RPMI7951 (cell line): Measurements from ENCODE around the gene TEX35. TPM values are rescaled to one million over a fixed set of nuclear protein-coding genes. Genes with fewer than 3 reads are reported as not detected.
"Not testable (repeated sequence)": the region's sequence is repeated elsewhere in the genome, so short reads cannot be mapped to it uniquely, and the experiment has no call there.

Source experiments
- DNase-seq: peaks from one replicate; pipeline ENCODE4 v3.0.0-alpha.2; 2012; ENCODE audit warnings: low read depth
- total RNA-seq: library from RNA; depleted of rRNA; stranded (reverse); fragments of >200 nt; shearing (Covaris generic); gene quantifications from 2 replicates; pipeline ENCODE4 v1.2.3, GENCODE V29; 2014

The TEX35 gene
- total RNA-seq, 1 experiment from 2014 or later, result not detected

DNA sequence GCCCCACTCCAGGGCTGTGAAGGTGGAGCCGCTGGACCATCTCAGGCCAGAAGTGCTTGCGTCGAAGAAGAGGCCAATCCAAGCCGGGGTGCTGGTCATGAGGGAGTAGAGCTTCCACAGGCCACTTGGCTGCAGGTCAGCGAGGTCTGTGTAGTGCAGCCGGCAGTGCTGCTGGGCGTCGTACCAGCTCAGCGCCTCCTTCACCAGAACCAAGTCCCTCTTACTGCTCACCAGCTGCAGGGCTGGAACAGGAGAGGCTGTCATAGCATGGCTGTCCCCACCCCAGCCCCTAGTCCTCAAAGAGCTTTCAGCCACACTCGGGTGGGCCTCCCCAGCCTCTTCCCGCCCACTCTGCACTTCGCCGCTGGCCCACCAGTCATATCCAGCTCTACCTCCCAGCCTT, 18.3 kb upstream of the TEX35 start:
- DNase-seq, result no peak

DNA sequence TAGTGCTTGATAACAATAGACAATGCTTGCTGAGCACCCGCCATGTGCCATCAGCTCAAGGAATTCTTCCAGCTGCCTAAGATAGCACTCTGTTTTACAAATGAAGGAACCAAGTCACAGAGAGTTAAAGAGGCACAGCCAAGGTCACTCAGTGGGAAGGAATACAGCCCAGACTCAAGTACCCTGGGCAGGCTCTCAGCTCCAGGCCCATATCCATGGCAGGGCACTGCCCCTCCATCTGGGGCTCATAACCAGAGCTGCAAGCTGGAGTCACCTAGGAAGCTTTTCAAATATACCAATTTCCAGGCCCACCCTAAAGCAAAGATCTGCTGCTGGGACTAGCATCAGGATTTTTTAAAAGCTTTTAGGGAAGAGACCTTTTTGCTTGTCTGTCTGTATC, 17.8 kb upstream of the TEX35 start:
- DNase-seq, result no peak

GRCh38 chr1:178495741-178496409, 17.0 kb upstream of the TEX35 start:
- no peak for DNase-seq

DNA sequence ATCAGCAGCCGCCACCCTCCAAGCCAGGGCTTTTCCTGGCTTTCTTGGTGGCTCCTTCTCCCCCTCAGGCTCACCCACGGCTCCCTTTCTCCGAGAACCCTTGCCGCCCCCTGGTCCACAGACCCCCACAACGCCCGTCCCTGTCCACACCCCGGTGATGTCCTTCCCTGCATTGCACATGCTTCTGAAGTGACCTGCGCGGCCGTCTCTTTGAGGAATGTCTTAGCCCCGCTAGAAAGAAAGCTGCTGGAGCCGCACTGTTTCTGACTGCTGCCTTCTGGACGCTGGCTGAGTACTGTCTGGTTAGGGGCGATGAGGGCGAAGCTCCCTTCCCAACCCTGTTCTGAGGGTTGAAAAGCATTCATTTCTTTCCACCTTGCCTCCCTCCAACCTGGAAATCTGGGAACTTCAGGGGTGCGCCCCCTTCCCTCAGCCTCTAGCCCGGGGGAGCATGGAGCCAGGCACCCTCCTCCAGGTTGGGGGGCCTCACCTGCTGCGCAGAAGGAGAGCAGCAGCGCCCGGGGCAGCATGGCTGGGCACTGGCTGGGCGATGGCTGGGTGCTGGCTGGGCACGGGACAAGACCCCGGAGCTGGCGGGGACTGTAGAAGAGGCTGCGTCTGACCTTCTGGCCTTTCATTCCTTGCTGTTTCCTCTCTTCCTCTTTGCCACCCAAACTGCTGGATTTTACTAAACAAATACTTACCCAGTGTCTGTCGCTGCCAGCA, 16.3 kb upstream of the TEX35 start, which contains the start of gene CLEC20A:
Gene CLEC20A, minus strand, starts transcription at position 555 of the 726 bp plus-strand sequence. Its CDS starts 25 bp downstream, at position 530.
- no peak for DNase-seq

DNA sequence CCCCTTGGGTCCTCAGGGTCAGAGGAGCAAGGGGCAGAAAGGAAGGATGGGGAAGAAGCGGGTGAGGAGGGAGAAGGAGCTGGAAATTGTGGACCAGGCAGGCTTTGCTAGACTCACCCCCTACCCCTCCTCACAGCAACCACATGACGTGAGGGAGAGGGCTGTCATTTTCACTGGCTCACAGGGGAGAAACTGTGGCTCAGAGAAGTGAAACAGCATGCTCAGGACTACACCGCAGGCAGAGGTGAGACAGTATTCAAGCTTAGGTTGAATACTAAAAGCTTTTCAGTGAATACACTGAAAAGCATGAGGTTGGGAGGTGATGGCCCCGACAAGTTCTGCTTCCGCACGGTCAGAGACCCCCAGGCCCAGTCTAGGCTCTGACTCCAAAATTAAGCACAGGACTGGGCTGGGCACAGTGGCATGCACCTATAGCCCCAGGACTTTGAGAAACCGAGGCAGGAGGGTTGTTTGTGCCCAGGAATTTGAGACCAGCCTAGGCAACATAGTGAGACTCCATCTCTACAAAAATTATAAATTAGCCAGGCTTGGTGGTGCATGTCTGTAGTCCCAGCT, 14.9 kb upstream of the TEX35 start:
- no peak for DNase-seq

GRCh38 chr1:178498896-178499675, 13.8 kb upstream of the TEX35 start:
- DNase-seq, result no peak

GRCh38 chr1:178500091-178500770, 12.7 kb upstream of the TEX35 start:
- DNase-seq, result peak; percentile 27

- DNase-seq, result no peak
Measured at GRCh38 chr1:178500936-178501554, 11.9 kb upstream of the TEX35 start.

GRCh38 chr1:178501705-178502329, 11.1 kb upstream of the TEX35 start:
- DNase-seq, result peak; percentile 51

DNA sequence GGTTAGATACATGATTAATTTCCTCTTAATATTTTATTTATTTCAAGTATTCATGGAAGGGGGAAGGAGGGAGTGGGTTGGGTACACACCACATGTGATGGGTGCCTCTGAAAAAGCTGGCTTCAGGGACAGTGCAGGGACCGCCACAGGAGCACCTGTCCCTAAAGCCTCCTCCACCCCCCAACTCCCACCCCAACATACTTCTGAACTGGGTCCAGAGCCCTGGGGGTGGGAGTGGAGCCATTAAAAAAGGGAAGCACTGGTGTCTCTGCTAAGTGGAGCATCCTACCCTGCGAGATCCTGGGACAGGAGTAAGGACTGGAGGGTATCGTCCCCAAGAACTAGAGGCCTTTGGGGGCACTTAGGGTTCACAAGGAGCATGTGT, 10.6 kb upstream of the TEX35 start:
- DNase-seq, result no peak

DNA sequence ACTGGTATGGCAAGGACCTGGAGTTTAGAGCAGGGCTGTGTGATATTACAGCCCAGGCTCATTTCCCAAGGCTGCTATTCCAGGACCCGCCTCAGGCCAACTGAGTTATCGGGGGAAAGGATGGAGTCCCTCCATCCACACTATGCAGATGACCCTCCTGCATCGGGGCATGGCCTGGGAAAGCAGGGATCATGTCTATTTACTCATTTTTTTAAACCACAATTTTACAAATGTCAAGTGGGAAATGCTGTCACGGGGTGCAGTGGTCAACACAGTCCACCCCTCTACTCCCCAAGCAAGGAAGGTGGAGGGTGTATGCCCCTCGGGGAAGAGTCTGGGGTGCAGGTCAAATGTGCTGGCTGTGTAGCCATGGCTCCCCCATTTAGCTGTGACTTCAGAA, 10.1 kb upstream of the TEX35 start:
- DNase-seq, result no peak

GRCh38 chr1:178503316-178503715, 9.6 kb upstream of the TEX35 start:
- not testable (repeated sequence) for DNase-seq

GRCh38 chr1:178503849-178504248, 9.1 kb upstream of the TEX35 start:
- DNase-seq, result no peak

DNA sequence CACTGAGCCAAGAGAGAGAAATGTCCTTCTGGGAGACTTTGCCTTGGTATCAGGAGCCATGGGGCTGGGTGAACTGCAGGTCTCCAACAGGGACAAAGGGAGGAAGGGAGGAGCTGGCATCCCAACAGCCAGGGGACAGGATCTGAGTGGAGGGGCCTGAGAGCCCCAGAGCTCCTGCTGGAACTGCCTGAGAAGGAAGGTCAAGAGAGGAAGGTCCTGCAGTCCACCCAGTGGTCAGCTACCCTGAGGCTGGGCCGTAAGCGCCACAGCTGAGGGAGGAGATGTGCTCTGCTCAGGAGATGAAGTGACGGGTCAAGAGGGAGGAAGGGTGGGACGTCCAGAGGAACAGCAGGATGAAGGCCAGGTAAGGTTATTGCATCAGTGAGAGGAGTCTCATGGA, 8.6 kb upstream of the TEX35 start:
- no peak for DNase-seq

GRCh38 chr1:178506177-178506576, 6.7 kb upstream of the TEX35 start:
- no peak for DNase-seq

GRCh38 chr1:178506669-178507068, 6.2 kb upstream of the TEX35 start:
- DNase-seq, result no peak

DNA sequence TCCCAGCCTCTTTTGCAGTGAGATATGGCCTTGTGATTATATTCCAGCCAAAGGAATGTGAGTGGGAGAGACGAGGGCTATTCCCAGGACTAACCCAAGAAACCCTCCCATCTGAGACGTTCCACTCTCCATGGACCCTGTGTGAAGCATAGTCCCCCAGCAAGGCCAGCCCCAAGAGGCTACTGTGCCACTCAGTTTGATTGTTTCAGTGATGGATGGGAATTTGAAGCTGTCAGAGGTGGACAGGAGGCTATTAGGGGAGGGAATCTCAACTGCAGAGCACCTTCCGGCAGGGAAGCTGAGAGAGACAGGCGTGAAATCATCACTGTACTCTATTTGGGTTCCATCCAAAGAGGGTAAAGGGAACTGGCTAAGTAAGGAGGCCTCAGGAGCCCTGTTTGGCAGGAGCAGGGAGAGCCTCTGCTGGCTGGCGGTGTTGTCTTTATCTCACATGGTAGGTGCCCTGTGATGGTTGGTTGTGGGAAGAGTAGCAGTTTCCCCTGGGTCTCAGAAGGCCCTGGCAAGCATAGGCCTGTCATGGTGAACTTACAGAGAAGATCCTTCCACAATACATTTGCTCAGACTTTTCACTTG, 3.4 kb upstream of the TEX35 start:
- no peak for DNase-seq

DNA sequence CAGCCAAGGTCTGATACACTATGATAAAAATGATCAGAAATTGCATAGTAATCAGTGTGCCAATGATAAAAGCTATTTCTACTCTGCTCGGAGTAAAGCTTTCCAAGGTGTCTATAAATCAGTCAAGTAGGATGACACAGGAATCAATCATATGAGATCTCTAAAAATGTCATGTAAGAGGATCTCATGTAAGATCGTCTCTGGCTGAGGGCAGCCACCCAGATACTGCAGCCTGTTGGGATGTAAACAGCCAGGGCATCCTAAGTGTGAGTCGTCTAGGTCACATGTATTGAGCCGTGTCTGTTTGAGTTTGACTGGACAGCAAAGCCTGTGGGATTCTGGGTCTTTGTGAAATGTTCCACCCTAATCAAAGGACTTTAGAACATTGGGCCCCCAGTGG, 2.8 kb upstream of the TEX35 start:
- DNase-seq, result no peak

GRCh38 chr1:178513278-178513983, 522 bp downstream of the TEX35 start:
- peak; percentile 29 for DNase-seq

DNA sequence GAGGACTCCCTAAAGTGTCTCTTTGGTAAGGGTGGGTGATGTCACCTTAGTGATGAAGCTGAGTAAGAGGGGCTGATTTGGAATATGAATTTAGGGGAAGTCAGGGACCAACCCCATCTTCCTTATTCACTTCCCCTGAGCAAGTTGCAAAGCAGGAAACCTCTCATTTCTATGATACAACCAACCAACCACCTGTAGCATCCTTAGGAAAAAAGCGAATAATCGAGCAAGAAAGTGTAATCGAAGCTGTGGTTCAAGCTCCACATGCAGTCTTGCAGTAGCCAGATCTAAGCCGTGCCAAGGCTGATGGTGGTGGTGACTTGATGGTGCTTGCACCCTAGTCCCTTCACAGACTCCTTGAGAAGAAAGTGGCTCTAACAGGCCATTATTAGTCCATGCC, 3.2 kb downstream of the TEX35 start:
- no peak for DNase-seq
